ENCODE measurements around the gene USO1. TPM values are rescaled to one million over a fixed set of nuclear protein-coding genes. Genes with fewer than 3 reads are reported as not detected.
A peak's percentile ranks its signal among the peaks of the same experiment; 100 is the strongest.

Gene USO1
- total and polyA plus RNA-seq, 2 experiments from 2014 or later: 113 to 277 TPM

DNA sequence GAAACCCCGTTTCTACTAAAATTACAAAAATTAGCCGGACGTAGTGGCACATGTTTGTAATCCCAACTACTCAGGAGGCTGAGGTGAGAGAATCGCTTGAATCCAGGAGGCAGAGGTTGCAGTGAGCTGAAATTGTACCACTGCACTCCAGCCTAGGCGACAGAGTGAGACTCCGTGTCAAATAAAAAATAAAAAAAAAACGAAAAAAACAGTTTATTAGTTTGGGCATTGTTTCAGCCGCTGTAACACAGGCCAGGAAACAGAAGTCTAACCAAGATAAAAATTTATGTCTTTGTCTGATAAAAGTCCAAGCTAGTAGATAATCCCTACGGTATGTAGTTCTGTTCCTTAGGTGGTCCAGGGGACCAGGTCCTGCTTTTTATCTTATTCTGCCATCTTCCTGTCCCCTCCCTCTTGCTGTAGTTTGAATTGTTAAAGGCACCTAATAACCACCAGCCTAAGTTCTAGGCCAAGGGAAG, 21.4 kb downstream of the USO1 start:
- Histone ChIP-seq H3K27ac (ENCODE audit: low read depth) (peak overlapping the region; percentile 28; the same call in 1 of the 2 replicates), H2AFZ (no peak overlapping the region), H4K20me1 (replicated peaks; ENCODE audit: insufficient read depth) (peaks cover 48% of the 10 kb centered on the region)

DNA sequence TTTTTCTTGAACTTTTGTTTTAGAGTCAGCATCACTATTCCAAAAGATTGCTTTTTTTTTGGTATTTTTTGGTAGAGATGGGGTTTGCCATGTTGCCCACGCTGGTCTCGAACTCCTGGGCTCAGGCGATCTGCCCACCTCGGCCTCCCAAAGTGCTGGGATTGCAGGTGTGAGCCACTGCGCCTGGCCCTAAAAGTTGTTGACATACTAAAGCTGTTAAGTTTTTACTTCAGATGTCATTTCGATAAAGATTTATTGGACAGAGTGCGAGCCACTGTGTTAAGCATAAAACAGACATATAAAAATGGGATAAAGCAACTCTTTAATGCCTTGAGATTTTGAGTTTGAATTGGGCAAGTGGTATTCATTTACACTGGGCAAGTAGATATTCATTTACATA, 28.3 kb downstream of the USO1 start:
- no peak overlapping the region for H3K27ac Mint-ChIP-seq
- no peak overlapping the region for H3K4me3 Mint-ChIP-seq
- no peak for DNase-seq (ENCODE audit: low spot score)
- TF ChIP-seq CREB1 (CRISPR knock-in tag; IDR thresholded peaks at IDR 0.05; ENCODE audit: low read depth): no peak
- TF ChIP-seq JUNB (IDR thresholded peaks at IDR 0.05; ENCODE audit: unreplicated experiment): no peak
- TF ChIP-seq STAT1 (IDR thresholded peaks at IDR 0.05; ENCODE audit: unreplicated experiment): no peak
- TF ChIP-seq, protein P1, sequence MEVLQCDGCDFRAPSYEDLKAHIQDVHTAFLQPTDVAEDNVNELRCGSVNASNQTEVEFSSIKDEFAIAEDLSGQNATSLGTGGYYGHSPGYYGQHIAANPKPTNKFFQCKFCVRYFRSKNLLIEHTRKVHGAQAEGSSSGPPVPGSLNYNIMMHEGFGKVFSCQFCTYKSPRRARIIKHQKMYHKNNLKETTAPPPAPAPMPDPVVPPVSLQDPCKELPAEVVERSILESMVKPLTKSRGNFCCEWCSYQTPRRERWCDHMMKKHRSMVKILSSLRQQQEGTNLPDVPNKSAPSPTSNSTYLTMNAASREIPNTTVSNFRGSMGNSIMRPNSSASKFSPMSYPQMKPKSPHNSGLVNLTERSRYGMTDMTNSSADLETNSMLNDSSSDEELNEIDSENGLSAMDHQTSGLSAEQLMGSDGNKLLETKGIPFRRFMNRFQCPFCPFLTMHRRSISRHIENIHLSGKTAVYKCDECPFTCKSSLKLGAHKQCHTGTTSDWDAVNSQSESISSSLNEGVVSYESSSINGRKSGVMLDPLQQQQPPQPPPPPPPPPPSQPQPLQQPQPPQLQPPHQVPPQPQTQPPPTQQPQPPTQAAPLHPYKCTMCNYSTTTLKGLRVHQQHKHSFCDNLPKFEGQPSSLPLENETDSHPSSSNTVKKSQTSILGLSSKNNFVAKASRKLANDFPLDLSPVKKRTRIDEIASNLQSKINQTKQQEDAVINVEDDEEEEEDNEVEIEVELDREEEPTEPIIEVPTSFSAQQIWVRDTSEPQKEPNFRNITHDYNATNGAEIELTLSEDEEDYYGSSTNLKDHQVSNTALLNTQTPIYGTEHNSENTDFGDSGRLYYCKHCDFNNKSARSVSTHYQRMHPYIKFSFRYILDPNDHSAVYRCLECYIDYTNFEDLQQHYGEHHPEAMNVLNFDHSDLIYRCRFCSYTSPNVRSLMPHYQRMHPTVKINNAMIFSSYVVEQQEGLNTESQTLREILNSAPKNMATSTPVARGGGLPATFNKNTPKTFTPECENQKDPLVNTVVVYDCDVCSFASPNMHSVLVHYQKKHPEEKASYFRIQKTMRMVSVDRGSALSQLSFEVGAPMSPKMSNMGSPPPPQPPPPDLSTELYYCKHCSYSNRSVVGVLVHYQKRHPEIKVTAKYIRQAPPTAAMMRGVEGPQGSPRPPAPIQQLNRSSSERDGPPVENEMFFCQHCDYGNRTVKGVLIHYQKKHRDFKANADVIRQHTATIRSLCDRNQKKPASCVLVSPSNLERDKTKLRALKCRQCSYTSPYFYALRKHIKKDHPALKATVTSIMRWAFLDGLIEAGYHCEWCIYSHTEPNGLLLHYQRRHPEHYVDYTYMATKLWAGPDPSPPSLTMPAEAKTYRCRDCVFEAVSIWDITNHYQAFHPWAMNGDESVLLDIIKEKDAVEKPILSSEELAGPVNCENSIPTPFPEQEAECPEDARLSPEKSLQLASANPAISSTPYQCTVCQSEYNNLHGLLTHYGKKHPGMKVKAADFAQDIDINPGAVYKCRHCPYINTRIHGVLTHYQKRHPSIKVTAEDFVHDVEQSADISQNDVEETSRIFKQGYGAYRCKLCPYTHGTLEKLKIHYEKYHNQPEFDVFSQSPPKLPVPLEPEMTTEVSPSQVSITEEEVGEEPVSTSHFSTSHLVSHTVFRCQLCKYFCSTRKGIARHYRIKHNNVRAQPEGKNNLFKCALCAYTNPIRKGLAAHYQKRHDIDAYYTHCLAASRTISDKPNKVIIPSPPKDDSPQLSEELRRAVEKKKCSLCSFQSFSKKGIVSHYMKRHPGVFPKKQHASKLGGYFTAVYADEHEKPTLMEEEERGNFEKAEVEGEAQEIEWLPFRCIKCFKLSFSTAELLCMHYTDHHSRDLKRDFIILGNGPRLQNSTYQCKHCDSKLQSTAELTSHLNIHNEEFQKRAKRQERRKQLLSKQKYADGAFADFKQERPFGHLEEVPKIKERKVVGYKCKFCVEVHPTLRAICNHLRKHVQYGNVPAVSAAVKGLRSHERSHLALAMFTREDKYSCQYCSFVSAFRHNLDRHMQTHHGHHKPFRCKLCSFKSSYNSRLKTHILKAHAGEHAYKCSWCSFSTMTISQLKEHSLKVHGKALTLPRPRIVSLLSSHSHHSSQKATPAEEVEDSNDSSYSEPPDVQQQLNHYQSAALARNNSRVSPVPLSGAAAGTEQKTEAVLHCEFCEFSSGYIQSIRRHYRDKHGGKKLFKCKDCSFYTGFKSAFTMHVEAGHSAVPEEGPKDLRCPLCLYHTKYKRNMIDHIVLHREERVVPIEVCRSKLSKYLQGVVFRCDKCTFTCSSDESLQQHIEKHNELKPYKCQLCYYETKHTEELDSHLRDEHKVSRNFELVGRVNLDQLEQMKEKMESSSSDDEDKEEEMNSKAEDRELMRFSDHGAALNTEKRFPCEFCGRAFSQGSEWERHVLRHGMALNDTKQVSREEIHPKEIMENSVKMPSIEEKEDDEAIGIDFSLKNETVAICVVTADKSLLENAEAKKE (CRISPR knock-in tag; IDR thresholded peaks at IDR 0.05): no peak

More for the DNA sequence above, 21.4 kb downstream of the USO1 start:
- H3K27me3 ChIP-seq (ENCODE audit: insufficient read depth): no peaks in the 10 kb centered on the region
- no peak for DNase-seq (ENCODE audit: low spot score)
- no peaks in the 10 kb centered on the region for H3K9me3 Mint-ChIP-seq
- TF ChIP-seq EZH2 (IDR thresholded peaks at IDR 0.05; ENCODE audit: low read depth, unreplicated experiment) (no peak), NANOG (IDR thresholded peaks at IDR 0.05; ENCODE audit: borderline replicate concordance) (no peak), STAT1 (IDR thresholded peaks at IDR 0.05; ENCODE audit: unreplicated experiment) (no peak), CTCF (conservative IDR thresholded peaks at IDR 0.05; ENCODE audit: low read depth in 2 of 2) (no peak), JUNB (IDR thresholded peaks at IDR 0.05; ENCODE audit: unreplicated experiment) (no peak), CREB1 (CRISPR knock-in tag; IDR thresholded peaks at IDR 0.05; ENCODE audit: low read depth) (no peak), ZNF114 (CRISPR knock-in tag; IDR thresholded peaks at IDR 0.05) (no peak), ZNF331 (CRISPR knock-in tag; IDR thresholded peaks at IDR 0.05; ENCODE audit: low read depth) (no peak), POLR2AphosphoS5 (IDR thresholded peaks at IDR 0.05; ENCODE audit: low read depth) (no peak)
- TF ChIP-seq, protein P2, sequence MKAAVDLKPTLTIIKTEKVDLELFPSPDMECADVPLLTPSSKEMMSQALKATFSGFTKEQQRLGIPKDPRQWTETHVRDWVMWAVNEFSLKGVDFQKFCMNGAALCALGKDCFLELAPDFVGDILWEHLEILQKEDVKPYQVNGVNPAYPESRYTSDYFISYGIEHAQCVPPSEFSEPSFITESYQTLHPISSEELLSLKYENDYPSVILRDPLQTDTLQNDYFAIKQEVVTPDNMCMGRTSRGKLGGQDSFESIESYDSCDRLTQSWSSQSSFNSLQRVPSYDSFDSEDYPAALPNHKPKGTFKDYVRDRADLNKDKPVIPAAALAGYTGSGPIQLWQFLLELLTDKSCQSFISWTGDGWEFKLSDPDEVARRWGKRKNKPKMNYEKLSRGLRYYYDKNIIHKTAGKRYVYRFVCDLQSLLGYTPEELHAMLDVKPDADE (IDR thresholded peaks at IDR 0.05): no peak
- peaks cover 7% of the 10 kb centered on the region for H3K36me3 Mint-ChIP-seq (ENCODE audit: low read depth)
- 0 out of 2 replicates have a peak, but pooled peaks cover 5% of the 10 kb centered on the region for H3F3A ChIP-seq (replicated peaks; ENCODE audit: low read depth)
- no peaks in the 10 kb centered on the region for H3K9me2 ChIP-seq (ENCODE audit: insufficient read depth)
- no peak overlapping the region for H3K4me2 ChIP-seq
- peaks cover 100% of the 10 kb centered on the region for H3K79me2 ChIP-seq (replicated peaks; ENCODE audit: insufficient read depth)
- H3K4me1 Mint-ChIP-seq: no peaks in the 10 kb centered on the region
- H3K4me3 ChIP-seq: no peak overlapping the region
- peaks cover 8% of the 10 kb centered on the region; the same call in 1 of the 2 replicates for H3K36me3 ChIP-seq (ENCODE audit: insufficient read depth)
- ATAC-seq: no peak
- peak overlapping the region; percentile 40; the same call in 1 of the 2 replicates for H3K27ac Mint-ChIP-seq
- H3K4me1 ChIP-seq (ENCODE audit: insufficient read depth): no peaks in the 10 kb centered on the region
- H3K4me3 Mint-ChIP-seq: no peak overlapping the region
- H3K27me3 Mint-ChIP-seq (ENCODE audit: insufficient read depth, low read depth, poor library complexity): peaks cover 3% of the 10 kb centered on the region

More for the DNA sequence above, 28.3 kb downstream of the USO1 start:
- Mint-ChIP-seq H3K36me3 (ENCODE audit: low read depth) (peaks cover 38% of the 10 kb centered on the region), H3K27me3 (ENCODE audit: insufficient read depth, low read depth, poor library complexity) (no peaks in the 10 kb centered on the region), H3K9me3 (no peaks in the 10 kb centered on the region), H3K4me1 (no peaks in the 10 kb centered on the region)
- ATAC-seq: no peak
- Histone ChIP-seq H3K9me2 (ENCODE audit: insufficient read depth) (no peaks in the 10 kb centered on the region), H3F3A (replicated peaks; ENCODE audit: low read depth) (peaks cover 2% of the 10 kb centered on the region; the same call in 1 of the 2 replicates), H3K36me3 (ENCODE audit: insufficient read depth) (peaks cover 45% of the 10 kb centered on the region), H2AFZ (no peak overlapping the region), H3K27ac (ENCODE audit: low read depth) (no peak overlapping the region), H3K4me1 (ENCODE audit: insufficient read depth) (no peaks in the 10 kb centered on the region), H3K27me3 (ENCODE audit: insufficient read depth) (no peaks in the 10 kb centered on the region), H3K79me2 (replicated peaks; ENCODE audit: insufficient read depth) (peaks cover 42% of the 10 kb centered on the region), H3K4me3 (no peak overlapping the region), H3K4me2 (no peak overlapping the region), H4K20me1 (replicated peaks; ENCODE audit: insufficient read depth) (peaks cover 14% of the 10 kb centered on the region)

All from GM23338 (cell line).